GM12801 (cell line): ENCODE results near the gene GMDS.

Experiments used
- CTCF ChIP-seq: IDR thresholded peaks from one replicate; pipeline ENCODE4 v1.5.1; 2011; ENCODE audit warnings: control low read depth; ENCODE audit not compliant: insufficient read length; ENCODE audit errors: extremely low read depth

Gene GMDS

GRCh38 chr6:2073476-2073875, 171.9 kb downstream of the GMDS start:
- TF ChIP-seq CTCF, result no peak

- TF ChIP-seq CTCF, result no peak
Observed at GRCh38 chr6:2072453-2072852, 173.0 kb downstream of the GMDS start.

GRCh38 chr6:2063547-2063946, 181.9 kb downstream of the GMDS start:
- no peak for TF ChIP-seq CTCF

GRCh38 chr6:2061880-2062279, 183.5 kb downstream of the GMDS start:
- no peak for TF ChIP-seq CTCF

GRCh38 chr6:2055911-2056310, 189.5 kb downstream of the GMDS start:
- TF ChIP-seq CTCF, result no peak

GRCh38 chr6:2055143-2055542, 190.3 kb downstream of the GMDS start:
- no peak for TF ChIP-seq CTCF

- TF ChIP-seq CTCF, result no peak
Observed at GRCh38 chr6:2054516-2055067, 190.8 kb downstream of the GMDS start.

- no peak for TF ChIP-seq CTCF
Observed at GRCh38 chr6:2053691-2054090, 191.7 kb downstream of the GMDS start.
